Fibroblast of lung (primary cell): ENCODE measurements around the gene TAOK1. TPM values are rescaled to one million over a fixed set of nuclear protein-coding genes. Genes with fewer than 3 reads are reported as not detected.

Experiments
- DNase-seq, 2 donors: peaks; one replicate each; pipeline versions ENCODE4 v3.0.0 to v3.0.0-alpha.2; 2010; ENCODE audit warnings: low read depth in 2 of 2
- H2AFZ ChIP-seq: 2 replicates; pipeline ENCODE4 v1.5.1; 2012; ENCODE audit warnings: low read length, control low read depth, inconsistent platforms
- H3K27ac ChIP-seq: 2 replicates; pipeline ENCODE4 v1.5.1; 2011; ENCODE audit warnings: low read length, control low read depth; ENCODE audit not compliant: insufficient read depth
- H3K27me3 ChIP-seq: 2 replicates; pipeline ENCODE4 v1.5.1; 2011; ENCODE audit warnings: mild to moderate bottlenecking, low read length; ENCODE audit not compliant: control insufficient read depth, insufficient read depth
- H3K36me3 ChIP-seq: 2 replicates; pipeline ENCODE4 v1.5.1; 2011; ENCODE audit warnings: low read length; ENCODE audit not compliant: control insufficient read depth, insufficient read depth
- H3K4me1 ChIP-seq: 2 replicates; pipeline ENCODE4 v1.5.1; 2011; ENCODE audit warnings: low read length; ENCODE audit not compliant: control insufficient read depth, insufficient read depth; ENCODE audit errors: extremely low read depth
- H3K4me2 ChIP-seq: 2 replicates; pipeline ENCODE4 v1.5.1; 2011; ENCODE audit warnings: low read length, control low read depth; ENCODE audit not compliant: insufficient read depth; ENCODE audit errors: extremely low read depth
- H3K4me3 ChIP-seq, 4 experiments: fragments of 200-600 bp in 1 of 4; sonication (generic) in 1 of 4; replicated peaks in 1 of 4; 2 replicates each; pipeline ENCODE4 v1.5.1; 2011 to 2016; ENCODE audit warnings: low read length in 4 of 4, low read depth in 3 of 4, mild to moderate bottlenecking in 3 of 4, control low read depth in 2 of 4, inconsistent platforms in 1 of 4, mixed read lengths in 1 of 4; ENCODE audit not compliant: insufficient read depth in 1 of 4; ENCODE audit errors: control extremely low read depth in 1 of 4
- H3K79me2 ChIP-seq: 2 replicates; pipeline ENCODE4 v1.5.1; 2012; ENCODE audit warnings: mild to moderate bottlenecking, low read length, inconsistent platforms; ENCODE audit not compliant: control insufficient read depth, insufficient read depth
- H3K9ac ChIP-seq: 2 replicates; pipeline ENCODE4 v1.5.1; 2011; ENCODE audit warnings: mild to moderate bottlenecking, low read length, control low read depth; ENCODE audit not compliant: insufficient read depth
- H3K9me3 ChIP-seq: 2 replicates; pipeline ENCODE4 v1.5.1; 2012; ENCODE audit warnings: low read depth, low read length; ENCODE audit not compliant: control insufficient read depth, insufficient read depth
- H4K20me1 ChIP-seq: 2 replicates; pipeline ENCODE4 v1.5.1; 2011; ENCODE audit warnings: low read length; ENCODE audit not compliant: control insufficient read depth, insufficient read depth; ENCODE audit errors: extremely low read depth
- EZH2 ChIP-seq: IDR thresholded peaks from 2 replicates; pipeline ENCODE4 v1.5.1; 2012; ENCODE audit warnings: low read length, control low read depth, mild to moderate bottlenecking; ENCODE audit errors: missing control alignments
- polyA plus RNA-seq, 2 donors: library from polyadenylated mRNA; depleted of rRNA in 1 of 2; stranded (reverse) in 1 of 2; unstranded in 1 of 2; fragments of >200 nt; gene quantifications; 2 replicates each; pipeline ENCODE4 v1.2.1, GENCODE V29; 2011 to 2012; ENCODE audit warnings: missing spikeins in 1 of 2
- total RNA-seq: library from RNA; depleted of rRNA; stranded (reverse); fragments of >200 nt; gene quantifications from 2 replicates; pipeline ENCODE4 v1.2.1, GENCODE V29; 2014
- TF ChIP-seq, protein P1 (sequence below), 2 donors: IDR thresholded peaks in 1 of 2; conservative IDR thresholded peaks in 1 of 2; 1 replicate in 1 of 2; 2 replicates in 1 of 2; pipeline ENCODE4 v1.5.1; 2011 to 2012; ENCODE audit warnings: low read length in 2 of 2, control low read depth in 1 of 2, inconsistent platforms in 1 of 2, low read depth in 1 of 2, mild to moderate bottlenecking in 1 of 2

The TAOK1 gene
- total and polyA plus RNA-seq, 2 donors (not counting 1 experiment from before 2014, with no cell fraction given), result 35.1 to 62.8 TPM

DNA sequence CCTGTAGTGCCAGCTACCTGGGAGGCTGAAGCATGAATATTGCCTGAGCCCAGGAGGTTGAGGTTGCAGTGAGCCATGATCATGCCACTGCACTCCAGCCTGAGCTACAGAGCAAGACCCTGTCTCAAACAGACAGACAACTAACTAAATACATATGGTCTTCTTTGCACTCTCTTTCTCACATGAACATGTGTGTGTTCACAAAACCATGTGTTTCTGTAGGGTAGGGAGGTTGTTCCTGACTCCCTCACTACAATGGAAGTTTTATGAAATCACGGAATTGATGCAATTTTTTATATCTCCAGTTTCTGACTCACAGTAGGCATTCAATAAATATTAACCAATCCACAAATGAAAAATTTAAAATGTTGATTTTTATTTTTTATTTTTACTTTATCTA, 128.2 kb downstream of the TAOK1 start:
- H3K4me1 ChIP-seq, result no peaks in the 10 kb centered on the region
- H2AFZ ChIP-seq, result no peak overlapping the region
- peaks cover 5% of the 10 kb centered on the region for H3K36me3 ChIP-seq
- no peak overlapping the region for H3K4me2 ChIP-seq
- no peak overlapping the region for H3K4me3 ChIP-seq
- TF ChIP-seq, protein P1, sequence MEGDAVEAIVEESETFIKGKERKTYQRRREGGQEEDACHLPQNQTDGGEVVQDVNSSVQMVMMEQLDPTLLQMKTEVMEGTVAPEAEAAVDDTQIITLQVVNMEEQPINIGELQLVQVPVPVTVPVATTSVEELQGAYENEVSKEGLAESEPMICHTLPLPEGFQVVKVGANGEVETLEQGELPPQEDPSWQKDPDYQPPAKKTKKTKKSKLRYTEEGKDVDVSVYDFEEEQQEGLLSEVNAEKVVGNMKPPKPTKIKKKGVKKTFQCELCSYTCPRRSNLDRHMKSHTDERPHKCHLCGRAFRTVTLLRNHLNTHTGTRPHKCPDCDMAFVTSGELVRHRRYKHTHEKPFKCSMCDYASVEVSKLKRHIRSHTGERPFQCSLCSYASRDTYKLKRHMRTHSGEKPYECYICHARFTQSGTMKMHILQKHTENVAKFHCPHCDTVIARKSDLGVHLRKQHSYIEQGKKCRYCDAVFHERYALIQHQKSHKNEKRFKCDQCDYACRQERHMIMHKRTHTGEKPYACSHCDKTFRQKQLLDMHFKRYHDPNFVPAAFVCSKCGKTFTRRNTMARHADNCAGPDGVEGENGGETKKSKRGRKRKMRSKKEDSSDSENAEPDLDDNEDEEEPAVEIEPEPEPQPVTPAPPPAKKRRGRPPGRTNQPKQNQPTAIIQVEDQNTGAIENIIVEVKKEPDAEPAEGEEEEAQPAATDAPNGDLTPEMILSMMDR (conservative IDR thresholded peaks at IDR 0.05 in 1 of 2, IDR thresholded peaks at IDR 0.05 in 1 of 2; ENCODE audit: low read depth in 1 of 2, low read length in 2 of 2), result no peak
- no peak for TF ChIP-seq EZH2
- H3K27me3 ChIP-seq, result no peaks in the 10 kb centered on the region
- no peaks in the 10 kb centered on the region for H3K79me2 ChIP-seq
- no peak overlapping the region for H3K9ac ChIP-seq
- no peaks in the 10 kb centered on the region for H3K9me3 ChIP-seq
- H4K20me1 ChIP-seq, result no peaks in the 10 kb centered on the region
- no peak for DNase-seq
- H3K27ac ChIP-seq, result no peak overlapping the region

DNA sequence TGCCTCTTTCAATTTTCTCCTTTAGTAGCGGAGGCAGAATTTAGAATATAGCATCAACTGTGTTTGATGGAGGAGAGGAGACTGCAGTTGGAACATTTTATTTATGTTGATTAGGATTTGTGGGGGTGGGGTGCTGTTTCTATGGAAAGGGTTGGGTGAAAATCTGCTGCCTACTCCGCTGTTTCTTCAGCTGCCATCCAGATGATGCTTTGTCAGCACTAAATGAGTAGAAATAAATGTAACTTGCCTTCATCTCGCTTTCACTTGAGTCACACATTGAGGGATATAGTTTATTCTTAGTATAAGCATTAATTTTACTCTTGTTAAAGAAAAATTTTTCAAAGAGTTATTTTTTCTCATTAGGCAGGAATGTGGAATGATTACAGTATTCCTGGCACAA, 134.5 kb downstream of the TAOK1 start:
- Histone ChIP-seq H2AFZ (no peak overlapping the region), H3K4me1 (no peaks in the 10 kb centered on the region), H3K4me3 (no peak overlapping the region), H3K27ac (no peak overlapping the region), H3K9me3 (no peaks in the 10 kb centered on the region), H4K20me1 (no peaks in the 10 kb centered on the region), H3K27me3 (no peaks in the 10 kb centered on the region), H3K79me2 (no peaks in the 10 kb centered on the region), H3K36me3 (peaks cover 1% of the 10 kb centered on the region), H3K4me2 (no peak overlapping the region), H3K9ac (no peak overlapping the region)
- TF ChIP-seq, protein P1 (conservative IDR thresholded peaks at IDR 0.05 in 1 of 2, IDR thresholded peaks at IDR 0.05 in 1 of 2; ENCODE audit: low read depth in 1 of 2, low read length in 2 of 2), result no peak
- TF ChIP-seq EZH2, result no peak
- DNase-seq, result no peak

DNA sequence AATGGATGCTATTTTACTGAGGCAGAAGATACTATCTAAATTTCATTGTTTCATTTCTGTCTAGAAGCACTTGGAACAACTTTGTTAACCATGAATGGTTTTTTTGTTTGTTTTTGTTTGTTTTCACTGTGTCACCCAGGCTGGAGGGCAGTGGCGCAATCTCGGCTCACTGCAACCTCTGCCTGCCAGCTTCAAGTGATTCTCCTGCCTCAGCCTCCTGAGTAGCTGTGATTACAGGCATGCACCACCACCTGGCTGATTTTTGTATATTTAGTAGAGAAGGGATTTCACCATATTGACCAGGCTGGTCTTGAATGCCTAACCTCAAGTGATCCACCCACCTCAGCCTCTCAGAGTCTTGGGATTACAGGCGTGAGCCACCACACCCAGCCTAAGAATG, 136.2 kb downstream of the TAOK1 start:
- no peaks in the 10 kb centered on the region for H3K4me1 ChIP-seq
- H3K4me3 ChIP-seq, result no peak overlapping the region
- H3K4me2 ChIP-seq, result no peak overlapping the region
- H3K27me3 ChIP-seq, result no peaks in the 10 kb centered on the region
- H2AFZ ChIP-seq, result no peak overlapping the region
- H3K36me3 ChIP-seq, result no peaks in the 10 kb centered on the region
- TF ChIP-seq, protein P1 (conservative IDR thresholded peaks at IDR 0.05 in 1 of 2, IDR thresholded peaks at IDR 0.05 in 1 of 2; ENCODE audit: low read depth in 1 of 2, low read length in 2 of 2), result no peak
- no peak for TF ChIP-seq EZH2
- no peaks in the 10 kb centered on the region for H3K79me2 ChIP-seq
- DNase-seq, result no peak
- H3K27ac ChIP-seq, result no peak overlapping the region
- no peak overlapping the region for H3K9ac ChIP-seq
- H3K9me3 ChIP-seq, result no peaks in the 10 kb centered on the region
- no peaks in the 10 kb centered on the region for H4K20me1 ChIP-seq
